Neuron (in vitro differentiated cells): ENCODE data around the gene C9orf57.

Experiments used
- H2AFZ ChIP-seq: one replicate; pipeline ENCODE4 v1.6.1; 2013; ENCODE audit warnings: low read depth, mild to moderate bottlenecking, inconsistent platforms, low read length, moderate library complexity
- H3K27me3 ChIP-seq: one replicate; pipeline ENCODE4 v1.6.1; 2013; ENCODE audit warnings: low read length; ENCODE audit not compliant: insufficient read depth
- H3K36me3 ChIP-seq: one replicate; pipeline ENCODE4 v1.6.1; 2013; ENCODE audit warnings: low read length; ENCODE audit not compliant: insufficient read depth
- H3K4me1 ChIP-seq: one replicate; pipeline ENCODE4 v1.6.1; 2013; ENCODE audit warnings: low read length; ENCODE audit not compliant: insufficient read depth
- H3K4me3 ChIP-seq: 2 replicates; pipeline ENCODE4 v1.5.1; 2013; ENCODE audit warnings: mild to moderate bottlenecking, low read length, moderate library complexity
- H3K9me3 ChIP-seq: one replicate; pipeline ENCODE4 v1.6.1; 2013; ENCODE audit warnings: low read length

C9orf57 gene

DNA sequence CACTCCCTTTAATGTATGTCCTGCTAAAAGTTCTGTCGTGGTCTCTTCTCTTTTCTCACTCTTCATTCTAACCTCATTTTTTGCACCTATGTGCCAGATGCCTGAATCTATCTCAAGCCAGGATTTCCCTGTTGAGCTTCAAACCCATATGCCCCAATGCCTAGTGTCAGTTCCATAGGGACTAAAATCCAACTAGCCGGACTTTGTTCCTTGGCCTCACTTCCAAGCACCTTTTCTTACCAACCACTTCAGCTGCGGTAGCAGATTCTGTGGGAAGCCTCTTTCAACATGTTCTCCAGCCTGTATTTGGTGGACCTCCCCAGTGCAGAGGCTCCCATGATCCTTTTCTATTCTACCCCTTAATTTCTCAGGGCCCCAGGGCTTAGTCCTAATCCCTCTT lies 17.5 kb downstream of the C9orf57 start:
- Histone ChIP-seq H3K27me3 (no peaks in the 10 kb centered on the region), H3K4me1 (no peaks in the 10 kb centered on the region), H3K4me3 (no peak overlapping the region), H3K36me3 (no peaks in the 10 kb centered on the region), H2AFZ (no peak overlapping the region), H3K9me3 (no peaks in the 10 kb centered on the region)

DNA sequence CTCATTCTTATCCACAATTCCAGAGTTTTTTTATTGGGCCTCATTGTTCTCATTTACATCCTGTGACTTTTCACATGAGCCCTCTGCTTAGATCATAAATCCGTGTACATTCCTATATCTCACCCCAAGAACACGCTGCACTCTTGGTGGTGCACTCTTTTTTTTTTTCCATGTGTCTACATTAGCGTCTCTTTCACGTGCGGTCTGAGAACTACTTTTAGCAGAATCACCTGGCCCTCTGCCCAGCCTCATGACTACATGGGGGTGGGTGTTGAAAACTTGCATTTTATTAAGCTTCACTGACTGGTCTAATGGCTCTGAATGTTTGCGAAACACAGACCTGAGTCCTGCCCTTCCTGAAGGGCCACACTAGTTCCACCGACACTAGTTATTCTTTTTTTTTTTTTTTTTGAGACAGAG lies 18.6 kb downstream of the C9orf57 start:
- H3K4me1 ChIP-seq, result no peaks in the 10 kb centered on the region
- no peak overlapping the region for H2AFZ ChIP-seq
- H3K4me3 ChIP-seq, result no peak overlapping the region
- no peaks in the 10 kb centered on the region for H3K36me3 ChIP-seq
- no peaks in the 10 kb centered on the region for H3K9me3 ChIP-seq
- H3K27me3 ChIP-seq, result peaks cover 5% of the 10 kb centered on the region

DNA sequence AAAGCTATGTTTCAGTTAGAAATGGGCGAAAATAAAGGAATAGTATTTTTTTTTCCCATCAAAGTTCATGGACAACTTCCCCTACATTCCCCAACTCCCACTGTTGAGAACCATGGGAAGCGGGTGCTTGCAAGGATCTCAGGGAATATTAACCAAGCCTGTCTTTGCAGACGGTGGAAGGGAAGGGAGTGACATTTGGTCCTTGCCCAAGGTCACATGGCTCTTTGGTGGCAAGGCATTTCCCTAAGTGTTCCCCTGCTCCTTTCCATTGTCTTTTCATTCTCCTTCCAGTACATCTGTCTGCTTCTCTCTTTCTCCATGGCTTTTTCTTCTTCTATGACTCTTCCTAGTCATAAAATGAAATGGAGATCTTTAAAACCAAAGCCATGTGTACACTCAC lies 19.0 kb downstream of the C9orf57 start:
- peaks cover 5% of the 10 kb centered on the region for H3K27me3 ChIP-seq
- no peak overlapping the region for H3K4me3 ChIP-seq
- no peaks in the 10 kb centered on the region for H3K4me1 ChIP-seq
- no peaks in the 10 kb centered on the region for H3K36me3 ChIP-seq
- H3K9me3 ChIP-seq, result no peaks in the 10 kb centered on the region
- no peak overlapping the region for H2AFZ ChIP-seq

- peaks cover 5% of the 10 kb centered on the region for H3K27me3 ChIP-seq
- H3K4me3 ChIP-seq, result no peak overlapping the region
- H2AFZ ChIP-seq, result no peak overlapping the region
- H3K9me3 ChIP-seq, result no peaks in the 10 kb centered on the region
- H3K36me3 ChIP-seq, result no peaks in the 10 kb centered on the region
- H3K4me1 ChIP-seq, result no peaks in the 10 kb centered on the region
Measured at GRCh38 chr9:72039532-72039931, 20.9 kb downstream of the C9orf57 start.

DNA sequence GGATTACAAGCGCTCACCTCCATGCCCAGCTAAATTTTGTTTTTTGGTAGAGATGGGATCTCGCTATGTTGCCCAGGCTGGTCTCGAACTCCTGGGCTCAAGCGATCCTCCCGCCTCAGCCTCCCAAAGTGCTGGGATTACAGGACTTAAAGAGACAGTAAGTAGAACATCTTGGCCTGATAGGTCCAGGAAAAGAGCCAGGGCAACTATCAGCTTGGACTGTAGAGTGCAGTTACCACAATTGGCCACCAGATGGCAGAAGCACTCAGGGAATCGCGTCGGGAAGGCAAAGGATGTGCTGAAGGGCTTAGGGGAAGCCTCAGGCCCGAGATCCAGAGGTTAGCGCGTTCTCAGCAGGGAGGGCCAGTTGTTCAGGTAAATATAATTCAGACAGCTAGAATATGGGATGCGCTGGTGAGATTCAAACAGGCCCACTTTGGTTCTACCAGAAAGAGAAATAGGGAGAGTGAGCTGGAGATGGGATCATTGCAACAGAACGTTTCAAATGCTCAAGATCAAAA lies 21.5 kb downstream of the C9orf57 start:
- no peaks in the 10 kb centered on the region for H3K9me3 ChIP-seq
- H3K27me3 ChIP-seq, result peaks cover 5% of the 10 kb centered on the region
- no peak overlapping the region for H2AFZ ChIP-seq
- no peaks in the 10 kb centered on the region for H3K4me1 ChIP-seq
- H3K4me3 ChIP-seq, result no peak overlapping the region
- H3K36me3 ChIP-seq, result no peaks in the 10 kb centered on the region

DNA sequence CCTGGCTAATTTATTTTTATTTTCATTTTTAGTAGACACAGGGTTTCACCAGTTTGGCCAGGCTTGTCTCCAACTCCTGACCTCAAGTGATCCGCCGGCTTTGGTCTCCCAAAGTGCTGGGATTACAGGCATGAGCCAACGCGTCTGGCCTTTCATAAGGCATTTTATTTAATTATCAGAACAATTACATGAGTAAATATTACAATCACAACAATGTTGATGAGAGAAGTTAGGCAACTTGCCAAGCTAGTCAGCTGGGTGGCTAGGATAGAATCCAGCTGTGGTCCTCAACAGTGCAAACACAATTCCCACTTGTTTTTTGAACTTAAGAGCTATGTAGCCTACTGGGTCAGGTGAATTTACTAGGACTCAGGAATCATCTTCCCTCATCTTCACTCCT lies 22.0 kb downstream of the C9orf57 start:
- Histone ChIP-seq H3K27me3 (peaks cover 5% of the 10 kb centered on the region), H3K36me3 (no peaks in the 10 kb centered on the region), H3K4me1 (no peaks in the 10 kb centered on the region), H3K4me3 (no peak overlapping the region), H3K9me3 (no peaks in the 10 kb centered on the region), H2AFZ (no peak overlapping the region)

DNA sequence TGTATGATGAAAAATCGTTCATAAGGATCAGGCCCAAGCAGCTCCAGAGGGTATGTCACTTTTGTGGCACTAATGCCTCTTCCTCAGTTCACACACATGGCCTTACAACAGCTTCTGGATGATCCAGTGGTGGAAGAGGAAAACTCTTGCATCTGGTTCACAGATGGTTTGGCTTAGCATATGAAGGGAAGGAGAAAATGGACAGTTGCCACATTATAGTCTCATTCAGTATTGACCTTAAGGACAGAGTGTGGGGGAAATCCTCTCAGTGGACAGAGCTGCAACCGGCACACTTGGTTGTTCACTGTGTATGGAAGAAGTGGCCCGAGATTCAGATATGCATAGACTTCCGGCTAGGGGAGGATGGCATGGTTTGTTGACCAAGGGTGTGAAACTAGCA lies 22.8 kb downstream of the C9orf57 start:
- H3K4me3 ChIP-seq, result no peak overlapping the region
- H3K27me3 ChIP-seq, result peaks cover 5% of the 10 kb centered on the region
- H2AFZ ChIP-seq, result no peak overlapping the region
- no peaks in the 10 kb centered on the region for H3K4me1 ChIP-seq
- H3K9me3 ChIP-seq, result no peaks in the 10 kb centered on the region
- H3K36me3 ChIP-seq, result no peaks in the 10 kb centered on the region

DNA sequence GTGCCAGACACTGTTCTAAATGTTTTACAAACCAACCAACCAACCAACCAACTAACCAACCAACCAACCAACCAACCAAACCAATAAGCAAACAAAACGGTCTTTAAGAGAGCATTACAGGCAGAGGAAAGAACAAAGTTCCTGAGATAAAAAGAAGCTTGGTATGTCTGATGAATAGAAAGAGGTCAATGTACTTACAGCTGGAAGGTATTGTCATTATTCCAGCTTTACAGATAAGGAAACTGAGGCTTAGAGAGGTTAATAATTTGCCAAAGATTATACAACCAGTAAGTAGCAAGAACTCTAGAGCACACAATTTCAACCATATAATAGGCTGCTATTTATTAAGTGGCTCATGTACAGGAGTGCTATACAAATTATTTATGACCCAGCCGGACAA lies 29.6 kb downstream of the C9orf57 start:
- Histone ChIP-seq H3K27me3 (no peaks in the 10 kb centered on the region), H3K36me3 (no peaks in the 10 kb centered on the region), H3K9me3 (no peaks in the 10 kb centered on the region), H3K4me3 (no peak overlapping the region), H2AFZ (no peak overlapping the region), H3K4me1 (no peaks in the 10 kb centered on the region)

DNA sequence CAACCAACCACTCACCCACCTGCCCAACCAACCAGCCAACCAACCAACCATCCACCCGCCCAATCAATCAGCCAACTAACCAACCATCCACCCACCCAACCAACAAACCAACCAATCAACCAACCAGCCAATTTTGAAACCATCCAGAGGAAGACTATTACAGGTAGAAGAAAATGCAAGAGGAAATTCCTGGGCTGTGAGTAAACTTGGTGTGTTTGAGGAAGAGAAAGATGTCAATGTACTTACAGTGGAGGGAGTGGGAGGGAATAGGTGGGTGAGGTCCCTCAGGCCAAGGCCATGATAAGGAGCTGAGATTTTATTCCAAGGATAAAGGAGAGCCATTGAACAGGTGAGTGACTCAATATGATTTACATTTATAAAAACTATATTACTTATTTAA lies 30.4 kb downstream of the C9orf57 start:
- Histone ChIP-seq H3K4me1 (no peaks in the 10 kb centered on the region), H3K4me3 (no peak overlapping the region), H2AFZ (no peak overlapping the region), H3K36me3 (no peaks in the 10 kb centered on the region), H3K27me3 (no peaks in the 10 kb centered on the region), H3K9me3 (no peaks in the 10 kb centered on the region)

DNA sequence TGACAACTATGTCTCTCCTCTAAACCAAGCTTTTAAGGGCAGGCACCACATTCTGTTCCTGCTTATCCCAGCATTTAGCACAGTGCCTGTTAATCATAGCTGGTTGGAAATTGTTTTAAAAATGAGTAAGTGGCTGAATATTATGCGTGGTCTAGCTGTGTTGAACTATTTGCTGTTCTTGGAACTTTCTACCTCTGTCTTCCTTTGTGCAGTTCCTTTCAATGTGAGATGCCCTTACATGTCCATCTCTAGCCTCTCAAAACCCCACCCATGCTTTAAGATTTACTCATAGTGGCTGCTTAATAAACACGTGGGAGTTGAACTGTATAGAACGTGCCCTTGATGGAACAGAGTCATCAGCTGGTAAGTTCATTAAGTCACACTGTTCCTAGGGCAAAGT lies 34.5 kb downstream of the C9orf57 start:
- Histone ChIP-seq H3K27me3 (no peaks in the 10 kb centered on the region), H3K9me3 (no peaks in the 10 kb centered on the region), H2AFZ (no peak overlapping the region), H3K4me3 (no peak overlapping the region), H3K36me3 (no peaks in the 10 kb centered on the region), H3K4me1 (peaks cover 5% of the 10 kb centered on the region)

GRCh38 chr9:72023596-72023995 lies 36.8 kb downstream of the C9orf57 start:
- peaks cover 5% of the 10 kb centered on the region for H3K4me1 ChIP-seq
- H3K27me3 ChIP-seq, result no peaks in the 10 kb centered on the region
- H3K9me3 ChIP-seq, result no peaks in the 10 kb centered on the region
- no peaks in the 10 kb centered on the region for H3K36me3 ChIP-seq
- no peak overlapping the region for H3K4me3 ChIP-seq
- no peak overlapping the region for H2AFZ ChIP-seq

DNA sequence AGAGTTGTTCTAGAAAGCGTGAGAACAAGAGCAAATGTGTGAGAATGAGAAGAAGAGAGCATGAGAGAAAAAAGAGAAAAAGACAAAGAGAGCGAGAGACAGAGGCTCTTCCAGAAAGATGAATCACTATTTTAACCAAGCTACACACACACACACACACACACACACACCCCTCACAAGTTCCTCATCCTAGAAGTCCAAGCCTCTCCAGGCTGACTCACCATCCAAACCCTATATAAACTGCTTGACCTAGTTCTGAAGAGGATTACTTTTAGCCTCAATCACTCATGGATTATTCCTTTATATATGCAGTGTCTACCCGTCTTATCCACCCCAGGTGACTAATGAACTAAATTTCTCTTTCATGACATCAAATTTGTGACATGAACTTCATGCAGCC lies 37.6 kb downstream of the C9orf57 start:
- Histone ChIP-seq H3K9me3 (no peaks in the 10 kb centered on the region), H3K4me3 (no peak overlapping the region), H2AFZ (no peak overlapping the region), H3K4me1 (peaks cover 5% of the 10 kb centered on the region), H3K36me3 (no peaks in the 10 kb centered on the region), H3K27me3 (no peaks in the 10 kb centered on the region)

- no peak overlapping the region for H3K4me3 ChIP-seq
- no peaks in the 10 kb centered on the region for H3K27me3 ChIP-seq
- no peaks in the 10 kb centered on the region for H3K4me1 ChIP-seq
- H2AFZ ChIP-seq, result no peak overlapping the region
- H3K36me3 ChIP-seq, result no peaks in the 10 kb centered on the region
- no peaks in the 10 kb centered on the region for H3K9me3 ChIP-seq
Measured at GRCh38 chr9:72013292-72013760, 47.1 kb downstream of the C9orf57 start.

DNA sequence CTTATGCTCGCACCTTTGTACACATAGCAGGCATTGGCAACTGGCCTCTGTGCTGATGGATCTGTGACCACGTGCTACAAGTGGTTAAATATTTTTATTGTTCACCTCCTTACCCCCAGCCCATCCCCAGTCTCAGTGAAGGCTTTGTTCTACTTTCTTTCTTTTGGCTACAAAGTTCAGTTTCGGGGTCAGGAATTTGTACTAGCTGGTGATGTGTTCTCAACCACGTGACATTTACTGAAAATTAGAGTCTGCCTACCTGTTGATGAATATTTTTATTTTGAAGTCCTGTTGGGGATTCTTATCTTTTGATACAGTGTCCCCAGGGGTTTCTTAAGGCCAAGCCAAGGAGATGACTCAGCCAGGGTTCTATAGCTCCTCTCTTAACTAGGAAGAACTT lies 47.8 kb downstream of the C9orf57 start:
- Histone ChIP-seq H2AFZ (no peak overlapping the region), H3K4me3 (no peak overlapping the region), H3K27me3 (no peaks in the 10 kb centered on the region), H3K9me3 (no peaks in the 10 kb centered on the region), H3K36me3 (no peaks in the 10 kb centered on the region), H3K4me1 (no peaks in the 10 kb centered on the region)
